ENCODE measurements around the gene EDDM3A. TPM values are rescaled to one million over a fixed set of nuclear protein-coding genes. Genes with fewer than 3 reads are reported as not detected.

The EDDM3A gene
- total RNA-seq, 4 donors from 2014 or later, result not detected

- 74 to 84% methylated on average over 4 of the region's 4 CpGs for WGBS, 2 donors
- intact Hi-C loops (cut with DNase I), result no loop called here
- H3K9me3 ChIP-seq, result no peaks in the 10 kb centered on the region
- no peaks in the 10 kb centered on the region for H3K27me3 ChIP-seq
- no peak for DNase-seq
- no peak for TF ChIP-seq CTCF (IDR thresholded peaks at IDR 0.05)
- TF ChIP-seq POLR2A (IDR thresholded peaks at IDR 0.05), result no peak
- peaks cover 0 to 20% of the 10 kb centered on the region in 2 donors for H3K4me1 ChIP-seq
- no peak overlapping the region for H3K27ac ChIP-seq
- no peak overlapping the region for H3K4me3 ChIP-seq (replicated peaks in 1 of 3)
- no peaks in the 10 kb centered on the region for H3K36me3 ChIP-seq
These were observed 34.0 kb upstream of the EDDM3A start for GRCh38 chr14:20711685-20712084.

- H3K4me3 ChIP-seq (replicated peaks in 1 of 3), result no peak overlapping the region
- DNase-seq, result no peak
- no peak overlapping the region for H3K27ac ChIP-seq
- intact Hi-C loops (cut with DNase I), result no loop called here
- TF ChIP-seq POLR2A (IDR thresholded peaks at IDR 0.05) (no peak), CTCF (IDR thresholded peaks at IDR 0.05) (no peak)
- WGBS, 2 donors, result 30 to 32% methylated on average over 2 of the region's 2 CpGs
- peaks cover 0 to 10% of the 10 kb centered on the region in 2 donors for H3K4me1 ChIP-seq
- H3K36me3 ChIP-seq, result no peaks in the 10 kb centered on the region
- H3K9me3 ChIP-seq, result no peaks in the 10 kb centered on the region
- H3K27me3 ChIP-seq, result no peaks in the 10 kb centered on the region
These were observed 32.8 kb upstream of the EDDM3A start for GRCh38 chr14:20712904-20713303.

- DNase-seq, result peak; percentile 53 to 62
- H3K9me3 ChIP-seq, result no peaks in the 10 kb centered on the region
- no peaks in the 10 kb centered on the region for H3K27me3 ChIP-seq
- 41 to 42% methylated on average over 4 of the region's 4 CpGs for WGBS, 2 donors
- intact Hi-C loops (cut with DNase I), result no loop called here
- no peak overlapping the region for H3K27ac ChIP-seq
- no peak overlapping the region for H3K4me3 ChIP-seq (replicated peaks in 1 of 3)
- peaks cover 0 to 13% of the 10 kb centered on the region in 2 donors for H3K4me1 ChIP-seq
- no peaks in the 10 kb centered on the region for H3K36me3 ChIP-seq
- TF ChIP-seq CTCF (IDR thresholded peaks at IDR 0.05) (no peak), POLR2A (IDR thresholded peaks at IDR 0.05) (no peak)
These were observed 31.0 kb upstream of the EDDM3A start for GRCh38 chr14:20714593-20715250.

- Histone ChIP-seq H3K4me1 (peaks cover 0 to 12% of the 10 kb centered on the region in 2 donors), H3K9me3 (no peaks in the 10 kb centered on the region), H3K27me3 (no peaks in the 10 kb centered on the region), H3K27ac (no peak overlapping the region), H3K4me3 (replicated peaks in 1 of 3) (no peak overlapping the region), H3K36me3 (no peaks in the 10 kb centered on the region)
- TF ChIP-seq CTCF (IDR thresholded peaks at IDR 0.05) (no peak), POLR2A (IDR thresholded peaks at IDR 0.05) (no peak)
- 35 to 38% methylated on average over 4 of the region's 4 CpGs for WGBS, 2 donors
- intact Hi-C loops (cut with DNase I), result no loop called here
- peak; percentile 8 to 20 for DNase-seq
These were observed 25.9 kb upstream of the EDDM3A start for GRCh38 chr14:20719777-20720176.

GRCh38 chr14:20720741-20721140 is 24.9 kb upstream of the EDDM3A start:
- no peaks in the 10 kb centered on the region for H3K36me3 ChIP-seq
- TF ChIP-seq CTCF (IDR thresholded peaks at IDR 0.05) (no peak), POLR2A (IDR thresholded peaks at IDR 0.05) (no peak)
- no peak overlapping the region for H3K4me3 ChIP-seq (replicated peaks in 1 of 3)

More at GRCh38 chr14:20720741-20721140, 24.9 kb upstream of the EDDM3A start:
- no peak for DNase-seq
- intact Hi-C loops (cut with DNase I), result no loop called here
- WGBS, 2 donors, result 87 to 91% methylated on average over 6 of the region's 6 CpGs
- Histone ChIP-seq H3K27ac (no peak overlapping the region), H3K4me1 (peaks cover 0 to 6% of the 10 kb centered on the region in 2 donors), H3K9me3 (no peaks in the 10 kb centered on the region), H3K27me3 (no peaks in the 10 kb centered on the region)
